ENCODE measurements around the gene EPS8.

Gene EPS8

GRCh38 chr12:15602051-15602672 lies 187.0 kb downstream of the EPS8 start:
- no peak overlapping the region for H2AFZ ChIP-seq (ENCODE audit: low read depth, low read length)
- H3K36me3 ChIP-seq (ENCODE audit: insufficient read depth, low read length), result no peaks in the 10 kb centered on the region
- no peaks in the 10 kb centered on the region for H4K20me1 ChIP-seq (ENCODE audit: insufficient read depth, low read length)
- TF ChIP-seq CTCF (IDR thresholded peaks at IDR 0.05; ENCODE audit: borderline replicate concordance, extremely low read depth, low read length, poor library complexity, severe bottlenecking) (no peak), EZH2 (IDR thresholded peaks at IDR 0.05; ENCODE audit: borderline replicate concordance, low read depth, low read length, severe bottlenecking) (no peak)
- no peaks in the 10 kb centered on the region for H3K79me2 ChIP-seq (ENCODE audit: insufficient read depth, low read length)
- no peak overlapping the region for H3K9ac ChIP-seq (ENCODE audit: low read depth, low read length)
- no peaks in the 10 kb centered on the region for H3K9me3 ChIP-seq (ENCODE audit: insufficient read depth, low read length, severe bottlenecking)
- no peak overlapping the region for H3K4me3 ChIP-seq (ENCODE audit: low read depth in 1 of 2, low read length in 2 of 2)
- H3K4me2 ChIP-seq (ENCODE audit: insufficient read depth, low read length), result no peak overlapping the region
- DNase-seq (no peak), ATAC-seq (ENCODE audit: insufficient read depth, low read depth) (no peak)
- H3K4me1 ChIP-seq (ENCODE audit: insufficient read depth, low read length), result no peaks in the 10 kb centered on the region
- no peak overlapping the region for H3K27ac ChIP-seq (ENCODE audit: low read length)
- H3K27me3 ChIP-seq (ENCODE audit: insufficient read depth, low read length, poor library complexity), result no peaks in the 10 kb centered on the region

- no peak for DNase-seq
- H3K4me2 ChIP-seq (ENCODE audit: insufficient read depth, low read length), result no peak overlapping the region
Observed at GRCh38 chr12:15601210-15601800, 187.9 kb downstream of the EPS8 start.

GRCh38 chr12:15600223-15600935 lies 188.8 kb downstream of the EPS8 start:
- H3K27ac ChIP-seq (ENCODE audit: low read length), result no peak overlapping the region
- H4K20me1 ChIP-seq (ENCODE audit: insufficient read depth, low read length), result no peaks in the 10 kb centered on the region
- no peak overlapping the region for H3K4me3 ChIP-seq (ENCODE audit: low read depth in 1 of 2, low read length in 2 of 2)
- H3K27me3 ChIP-seq (ENCODE audit: insufficient read depth, low read length, poor library complexity), result no peaks in the 10 kb centered on the region
- H3K9me3 ChIP-seq (ENCODE audit: insufficient read depth, low read length, severe bottlenecking), result no peaks in the 10 kb centered on the region
- ATAC-seq (ENCODE audit: insufficient read depth, low read depth) (no peak), DNase-seq (no peak)
- H2AFZ ChIP-seq (ENCODE audit: low read depth, low read length), result no peak overlapping the region
- no peaks in the 10 kb centered on the region for H3K4me1 ChIP-seq (ENCODE audit: insufficient read depth, low read length)
- no peak for TF ChIP-seq EZH2 (IDR thresholded peaks at IDR 0.05; ENCODE audit: borderline replicate concordance, low read depth, low read length, severe bottlenecking)
- TF ChIP-seq CTCF (IDR thresholded peaks at IDR 0.05; ENCODE audit: borderline replicate concordance, extremely low read depth, low read length, poor library complexity, severe bottlenecking), result no peak
- H3K36me3 ChIP-seq (ENCODE audit: insufficient read depth, low read length), result no peaks in the 10 kb centered on the region
- no peak overlapping the region for H3K9ac ChIP-seq (ENCODE audit: low read depth, low read length)
- no peak overlapping the region for H3K4me2 ChIP-seq (ENCODE audit: insufficient read depth, low read length)
- no peaks in the 10 kb centered on the region for H3K79me2 ChIP-seq (ENCODE audit: insufficient read depth, low read length)

More at GRCh38 chr12:15601210-15601800, 187.9 kb downstream of the EPS8 start:
- Histone ChIP-seq H3K9ac (ENCODE audit: low read depth, low read length) (no peak overlapping the region), H3K27me3 (ENCODE audit: insufficient read depth, low read length, poor library complexity) (no peaks in the 10 kb centered on the region), H3K4me3 (ENCODE audit: low read depth in 1 of 2, low read length in 2 of 2) (no peak overlapping the region), H3K79me2 (ENCODE audit: insufficient read depth, low read length) (no peaks in the 10 kb centered on the region), H4K20me1 (ENCODE audit: insufficient read depth, low read length) (no peaks in the 10 kb centered on the region), H3K27ac (ENCODE audit: low read length) (no peak overlapping the region), H3K36me3 (ENCODE audit: insufficient read depth, low read length) (no peaks in the 10 kb centered on the region), H2AFZ (ENCODE audit: low read depth, low read length) (no peak overlapping the region), H3K4me1 (ENCODE audit: insufficient read depth, low read length) (no peaks in the 10 kb centered on the region), H3K9me3 (ENCODE audit: insufficient read depth, low read length, severe bottlenecking) (no peaks in the 10 kb centered on the region)
- ATAC-seq (ENCODE audit: insufficient read depth, low read depth), result no peak
- no peak for TF ChIP-seq EZH2 (IDR thresholded peaks at IDR 0.05; ENCODE audit: borderline replicate concordance, low read depth, low read length, severe bottlenecking)
- no peak for TF ChIP-seq CTCF (IDR thresholded peaks at IDR 0.05; ENCODE audit: borderline replicate concordance, extremely low read depth, low read length, poor library complexity, severe bottlenecking)

Data from DND-41 (cell line).